HG03025 (cell line): ENCODE data around the gene ZNF462.

Experiments
- ATAC-seq: cut with Tn5 transposase; IDR thresholded peaks from one replicate; pipeline ENCODE4 v1.9.1; 2021; ENCODE audit warnings: mild to moderate bottlenecking, moderate library complexity; ENCODE audit not compliant: unreplicated experiment, low FRiP score

Gene ZNF462

GRCh38 chr9:106958955-106959657, 96.1 kb downstream of the ZNF462 start:
- no peak for ATAC-seq

DNA sequence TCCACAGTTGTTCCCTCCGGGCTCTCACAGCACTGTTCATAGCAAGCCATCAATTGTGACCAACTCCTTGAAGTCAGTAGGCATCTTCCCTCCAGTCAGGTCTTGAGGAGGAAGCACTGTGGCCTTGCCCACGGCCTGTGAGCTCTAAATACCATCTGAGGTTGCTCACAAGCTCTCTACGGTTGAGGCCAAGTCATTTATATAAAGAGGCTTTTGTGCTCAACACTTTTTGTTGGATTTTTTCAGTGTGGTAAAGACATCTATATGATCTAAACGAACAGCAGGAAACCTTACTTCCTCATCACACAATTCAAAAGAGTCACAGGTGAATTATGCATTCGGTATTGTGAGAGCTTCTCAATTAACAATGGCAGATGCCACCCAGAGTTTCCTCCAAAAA, 97.3 kb downstream of the ZNF462 start:
- no peak for ATAC-seq

GRCh38 chr9:106961623-106962022, 98.7 kb downstream of the ZNF462 start:
- no peak for ATAC-seq

- no peak for ATAC-seq
Measured at GRCh38 chr9:106962122-106962521, 99.2 kb downstream of the ZNF462 start.

GRCh38 chr9:106962615-106963363, 99.8 kb downstream of the ZNF462 start:
- ATAC-seq = no peak

DNA sequence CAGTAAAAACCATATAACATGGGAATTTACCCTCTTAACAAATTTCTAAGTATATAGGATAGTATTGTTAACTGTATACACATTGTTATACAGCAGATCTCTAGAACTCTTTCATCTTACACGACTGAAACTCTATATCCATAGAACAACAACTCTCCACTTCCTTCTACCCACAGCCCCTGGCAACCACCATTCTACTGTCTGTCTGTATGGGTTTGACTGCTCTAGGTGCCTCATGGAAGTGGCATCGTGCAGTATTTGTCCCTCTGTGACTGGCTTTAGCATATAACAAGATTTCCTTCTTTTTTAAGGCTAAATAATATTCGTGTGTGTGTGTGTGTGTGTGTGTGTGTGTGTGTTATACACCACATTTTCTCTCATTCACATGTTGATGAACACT, 100.7 kb downstream of the ZNF462 start:
- ATAC-seq = no peak

- no peak for ATAC-seq
Measured at GRCh38 chr9:106964329-106964728, 101.4 kb downstream of the ZNF462 start.

DNA sequence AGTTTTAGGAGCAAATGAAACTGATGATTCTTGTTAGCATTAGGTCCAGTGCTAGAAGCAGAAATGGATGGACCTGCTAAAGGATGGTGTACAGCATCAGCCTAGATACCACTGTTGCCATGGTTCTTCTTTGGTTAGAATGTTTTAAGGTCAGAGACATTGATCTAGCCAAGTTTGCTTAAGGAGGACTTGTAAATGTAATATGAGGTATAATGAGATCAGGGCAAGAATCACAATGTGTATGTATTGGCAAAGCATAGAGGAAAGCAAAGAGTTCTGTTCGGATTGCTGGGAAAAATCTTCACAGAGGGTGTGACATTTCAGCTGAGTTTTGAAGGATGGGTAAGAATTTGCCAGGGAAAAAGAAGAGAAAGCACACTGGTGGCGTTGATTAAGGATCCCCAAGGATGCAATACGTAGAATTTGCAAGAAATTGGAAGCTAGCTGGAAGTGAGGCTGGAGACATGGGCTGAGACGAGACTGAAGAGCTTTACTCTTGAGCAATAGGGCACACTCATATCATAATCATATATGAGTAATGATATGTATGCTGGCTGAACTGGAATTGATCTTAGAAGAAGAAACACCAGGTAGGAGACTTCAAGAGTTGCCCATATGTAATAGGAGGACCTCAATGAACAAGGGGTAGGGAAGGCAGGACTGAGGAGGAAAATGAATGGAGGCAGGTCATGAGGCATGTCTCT, 102.0 kb downstream of the ZNF462 start:
- no peak for ATAC-seq

GRCh38 chr9:106966481-106966880, 103.5 kb downstream of the ZNF462 start:
- ATAC-seq = no peak

DNA sequence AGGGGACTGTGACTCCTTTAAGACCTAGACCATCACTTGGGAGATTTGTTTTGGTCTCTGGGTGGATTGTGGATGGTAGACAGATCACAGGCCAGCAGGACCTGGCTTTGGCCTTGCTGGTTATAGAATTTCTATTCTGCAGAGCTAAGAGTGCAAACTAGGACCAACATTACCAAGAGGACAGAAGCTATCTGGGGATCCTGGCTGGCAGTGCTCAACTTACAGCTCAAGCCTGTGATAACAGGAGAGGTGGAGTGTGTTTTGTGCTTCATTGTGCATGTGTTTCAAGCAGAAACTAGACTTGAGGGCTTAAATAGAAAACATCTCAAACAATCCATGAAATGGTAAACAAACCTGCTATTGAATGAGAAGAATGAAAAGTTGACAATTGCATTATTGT, 106.7 kb downstream of the ZNF462 start:
- no peak for ATAC-seq

DNA sequence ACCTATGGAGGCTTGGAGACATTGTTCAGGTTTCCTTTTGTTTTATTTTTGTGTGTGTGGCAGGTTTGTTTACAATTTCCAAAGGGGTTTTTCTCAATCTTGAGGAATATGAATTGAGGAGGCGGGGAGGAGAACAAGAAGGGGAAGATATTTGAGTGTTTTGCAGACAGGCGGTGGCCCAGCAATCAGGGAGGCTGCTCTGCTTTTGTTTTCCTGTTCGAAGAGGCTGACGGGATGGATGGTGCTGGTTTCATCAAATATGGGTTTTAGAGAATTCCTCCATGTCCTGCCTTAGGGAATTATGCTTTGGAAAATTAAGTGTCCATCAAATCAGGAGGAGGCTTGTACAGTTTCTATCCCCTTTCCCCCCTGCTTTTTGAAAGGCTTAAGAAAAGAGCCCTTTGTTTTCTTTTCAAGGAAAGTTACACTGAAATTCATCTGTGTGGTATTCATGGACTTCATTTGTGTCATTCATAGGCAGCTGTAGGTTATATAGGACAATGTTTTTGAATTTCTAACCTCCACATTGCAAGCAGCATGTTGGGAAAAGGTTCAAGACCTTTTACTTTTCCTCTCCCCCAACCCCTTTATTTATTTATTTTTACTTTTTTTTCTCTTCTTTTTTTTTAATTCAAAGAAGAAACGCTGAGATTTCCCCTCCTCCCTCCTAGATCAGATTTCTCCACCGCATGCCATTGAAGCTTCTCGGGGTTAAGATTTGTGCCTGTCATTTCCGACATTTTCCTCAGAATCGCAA, 107.4 kb downstream of the ZNF462 start:
- no peak for ATAC-seq

DNA sequence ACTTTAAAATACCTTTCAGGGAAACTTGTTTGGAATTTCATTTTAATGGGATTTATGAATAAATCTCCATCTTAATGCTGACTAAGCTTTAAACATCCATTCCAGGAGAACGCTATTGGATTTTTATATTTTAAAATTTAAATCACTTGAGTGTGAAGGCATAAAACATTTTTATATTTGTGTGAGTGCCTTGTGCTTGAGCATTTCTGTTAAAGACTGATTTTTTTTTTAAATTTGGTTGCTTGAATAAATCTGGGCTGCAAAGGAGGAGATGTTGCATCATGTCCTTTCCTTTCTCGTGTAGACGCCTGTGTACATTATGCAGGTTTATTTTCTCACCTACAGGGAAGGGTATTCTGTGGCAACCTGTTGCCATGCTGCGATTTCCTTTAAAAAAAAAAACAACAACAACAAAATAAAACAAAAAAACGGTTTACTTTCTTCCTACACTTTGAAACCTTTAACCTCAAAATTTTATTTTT, 108.1 kb downstream of the ZNF462 start:
- no peak for ATAC-seq

GRCh38 chr9:106972082-106972481, 109.1 kb downstream of the ZNF462 start:
- ATAC-seq = no peak

- no peak for ATAC-seq
Measured at GRCh38 chr9:106974341-106974740, 111.4 kb downstream of the ZNF462 start.

GRCh38 chr9:106976772-106977171, 113.8 kb downstream of the ZNF462 start:
- ATAC-seq = no peak

- ATAC-seq = no peak
Measured at GRCh38 chr9:106980551-106981101, 117.7 kb downstream of the ZNF462 start.

GRCh38 chr9:106981396-106982287, 118.7 kb downstream of the ZNF462 start:
- ATAC-seq = peak; percentile 58

- no peak for ATAC-seq
Measured at GRCh38 chr9:106982636-106983035, 119.7 kb downstream of the ZNF462 start.

DNA sequence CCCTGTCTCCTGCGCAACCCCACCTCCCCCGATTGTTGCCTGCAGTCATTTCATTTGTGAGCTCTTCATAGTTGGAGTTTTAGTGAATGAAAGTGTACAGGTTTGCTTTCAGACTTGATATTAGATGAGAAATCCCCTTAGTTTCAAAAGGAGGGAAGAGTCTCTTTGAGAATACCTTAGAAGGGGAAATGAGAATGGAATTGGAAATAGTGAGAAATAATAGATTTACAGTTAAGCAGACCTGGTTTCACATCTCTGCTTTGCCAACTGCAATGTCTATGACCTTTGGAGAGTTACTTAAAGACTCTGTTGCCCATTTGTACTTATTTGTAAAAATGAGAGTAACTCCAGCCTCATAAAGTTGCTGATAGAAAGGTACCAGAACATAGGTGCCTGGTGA, 120.4 kb downstream of the ZNF462 start:
- ATAC-seq = no peak
